Stomach (tissue), 9 donors: ENCODE measurements around the gene OGFR. TPM values are rescaled to one million over a fixed set of nuclear protein-coding genes. Genes with fewer than 3 reads are reported as not detected.

Source experiments
- DNase-seq, 2 donors: peaks; one replicate each; pipeline versions ENCODE4 v3.0.0 to v3.0.0-alpha.2; 2013 to 2019
- H3K27ac ChIP-seq, 5 donors: fragments of 200-600 bp in 4 of 5; sonication (generic) in 4 of 5; one replicate each; pipeline ENCODE4 v1.5.1; 2013 to 2019; ENCODE audit warnings: mild to moderate bottlenecking in 1 of 5, moderate library complexity in 1 of 5
- H3K27me3 ChIP-seq, 3 donors: fragments of 200-600 bp; sonication (generic); one replicate each; pipeline ENCODE4 v1.5.1; 2017 to 2019; ENCODE audit warnings: mixed run types in 1 of 3
- H3K36me3 ChIP-seq, 4 donors: fragments of 200-600 bp; sonication (generic); 1 replicate in 3 of 4; 2 replicates in 1 of 4; pipeline ENCODE4 v1.5.1; 2016 to 2019
- H3K4me1 ChIP-seq, 4 donors: fragments of 200-600 bp; sonication (generic); one replicate each; pipeline ENCODE4 v1.5.1; 2016 to 2019
- H3K4me3 ChIP-seq, 4 donors: fragments of 200-600 bp; sonication (generic) in 3 of 4; one replicate each; pipeline ENCODE4 v1.5.1; 2016 to 2019; ENCODE audit warnings: mild to moderate bottlenecking in 1 of 4
- H3K9me3 ChIP-seq, 4 donors: fragments of 200-600 bp; sonication (generic); one replicate each; pipeline ENCODE4 v1.5.1; 2016 to 2019
- EP300 ChIP-seq: sonication (generic); formaldehyde crosslinking; IDR thresholded peaks from one replicate; pipeline ENCODE4 v1.6.1; 2017; ENCODE audit warnings: antibody characterized with exemption
- POLR2A ChIP-seq, 4 donors: fragments of 450-650 bp; IDR thresholded peaks; one replicate each; pipeline ENCODE4 v1.6.1; 2016; ENCODE audit warnings: antibody characterized with exemption in 4 of 4, control low read depth in 2 of 4, mild to moderate bottlenecking in 1 of 4, moderate library complexity in 1 of 4
- POLR2AphosphoS5 ChIP-seq, 3 donors: sonication (generic); formaldehyde crosslinking; IDR thresholded peaks; one replicate each; pipeline ENCODE4 v1.6.1; 2016; ENCODE audit warnings: antibody characterized with exemption in 3 of 3
- WGBS, 5 donors: extraction: QIAGEN DNeasy Blood & Tissue Kit in 3 of 5; methylation state at CpG; one replicate each; pipeline versions ENCODE4 v1.1.5 to v1.1.7; 2013 to 2018; 5-methylcytosine and 5-hydroxymethylcytosine counted together
- intact Hi-C: fragments of 100-400 bp; cut with DNase I; formaldehyde crosslinking; loops from one replicate; pipeline ENCODE4 v1.15.1; 2023; ENCODE audit warnings: low total_unique reads
- polyA plus RNA-seq, 3 donors: library from polyadenylated mRNA; stranded (reverse); fragments of 200-250 nt; gene quantifications; one replicate each; pipeline ENCODE4 v1.2.3, GENCODE V29; 2013
- total RNA-seq, 5 donors: library from RNA; depleted of rRNA; stranded (reverse); fragments of >200 nt; gene quantifications; one replicate each; pipeline versions ENCODE4 v1.1.0 to v1.2.3, GENCODE V29; 2014 to 2016
- TF ChIP-seq, protein P1 (sequence below), 7 experiments: fragments of 450-650 bp in 4 of 7; fragments of 200-600 bp in 3 of 7; sonication (generic) in 3 of 7; IDR thresholded peaks; one replicate each; pipeline ENCODE4 v1.5.1; 2016 to 2019; ENCODE audit warnings: antibody characterized with exemption in 7 of 7, control low read depth in 2 of 7, mild to moderate bottlenecking in 1 of 7
- donor health status: healthy with polysubstance abuse.
- donor health status: Bipolar disorder and iron deficiency.
- donor health status: healthy.

Gene OGFR
- total and polyA plus RNA-seq, 8 donors: 20.1 to 75.3 (median 42.3) TPM

DNA sequence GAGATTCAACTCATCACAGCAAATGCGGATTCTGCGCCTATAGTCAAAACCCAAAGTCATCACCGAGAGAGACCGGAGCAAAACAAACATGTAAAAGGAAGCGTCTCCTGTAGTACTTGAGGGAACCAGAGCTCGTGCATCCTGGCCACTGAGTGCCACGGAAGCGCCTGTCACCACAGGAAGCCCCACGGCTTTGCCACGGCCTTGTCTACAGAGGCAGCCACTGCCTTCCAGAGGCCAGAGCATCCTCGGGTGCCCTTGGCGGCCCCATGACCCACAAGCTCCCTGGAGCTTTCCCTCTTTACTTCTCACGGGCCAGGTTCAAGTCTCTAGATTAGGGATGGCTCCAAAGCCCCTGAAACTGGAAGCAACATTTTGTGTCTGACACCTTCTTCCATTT, 49.5 kb downstream of the OGFR start:
- intact Hi-C loops: no loop called here
- Histone ChIP-seq H3K9me3 (no peaks in the 10 kb centered on the region), H3K36me3 (peaks cover 9 to 75% (median 56%) of the 10 kb centered on the region in 4 donors), H3K27me3 (no peaks in the 10 kb centered on the region), H3K4me1 (peaks cover 0 to under 1% (median 0%) of the 10 kb centered on the region in 4 donors), H3K4me3 (no peak overlapping the region), H3K27ac (no peak overlapping the region)
- TF ChIP-seq POLR2AphosphoS5 (IDR thresholded peaks at IDR 0.05): no peak
- TF ChIP-seq, protein P1, sequence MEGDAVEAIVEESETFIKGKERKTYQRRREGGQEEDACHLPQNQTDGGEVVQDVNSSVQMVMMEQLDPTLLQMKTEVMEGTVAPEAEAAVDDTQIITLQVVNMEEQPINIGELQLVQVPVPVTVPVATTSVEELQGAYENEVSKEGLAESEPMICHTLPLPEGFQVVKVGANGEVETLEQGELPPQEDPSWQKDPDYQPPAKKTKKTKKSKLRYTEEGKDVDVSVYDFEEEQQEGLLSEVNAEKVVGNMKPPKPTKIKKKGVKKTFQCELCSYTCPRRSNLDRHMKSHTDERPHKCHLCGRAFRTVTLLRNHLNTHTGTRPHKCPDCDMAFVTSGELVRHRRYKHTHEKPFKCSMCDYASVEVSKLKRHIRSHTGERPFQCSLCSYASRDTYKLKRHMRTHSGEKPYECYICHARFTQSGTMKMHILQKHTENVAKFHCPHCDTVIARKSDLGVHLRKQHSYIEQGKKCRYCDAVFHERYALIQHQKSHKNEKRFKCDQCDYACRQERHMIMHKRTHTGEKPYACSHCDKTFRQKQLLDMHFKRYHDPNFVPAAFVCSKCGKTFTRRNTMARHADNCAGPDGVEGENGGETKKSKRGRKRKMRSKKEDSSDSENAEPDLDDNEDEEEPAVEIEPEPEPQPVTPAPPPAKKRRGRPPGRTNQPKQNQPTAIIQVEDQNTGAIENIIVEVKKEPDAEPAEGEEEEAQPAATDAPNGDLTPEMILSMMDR (IDR thresholded peaks at IDR 0.05): no peak
- no peak for TF ChIP-seq EP300
- TF ChIP-seq POLR2A (IDR thresholded peaks at IDR 0.05): no peak
- no peak for DNase-seq
- 94 to 99% (median 96%) methylated on average over 13 of the region's 13 CpGs for WGBS, 5 donors

DNA sequence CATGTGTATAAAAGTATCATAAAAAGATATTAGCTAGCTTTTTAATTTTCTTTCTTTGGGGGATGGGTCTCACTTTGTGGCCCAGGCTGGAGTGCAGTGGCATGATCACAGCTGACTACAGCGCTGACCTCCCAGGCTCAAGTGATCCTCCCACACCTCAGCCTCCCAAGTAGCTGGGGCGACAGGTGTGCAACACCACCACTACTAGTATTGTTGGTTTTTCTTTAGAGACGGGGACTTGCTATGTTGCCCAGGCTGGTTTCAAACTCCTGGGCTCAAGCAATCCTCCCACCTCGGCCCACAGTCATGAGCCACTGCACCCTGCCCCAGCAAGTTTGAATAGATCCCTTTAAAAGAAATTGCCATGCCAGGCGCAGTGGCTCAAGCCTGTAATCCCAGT, 50.5 kb downstream of the OGFR start:
- 82 to 98% (median 96%) methylated on average over 5 of the region's 5 CpGs for WGBS, 5 donors
- Histone ChIP-seq H3K4me3 (no peak overlapping the region), H3K27me3 (no peaks in the 10 kb centered on the region), H3K4me1 (peaks cover under 1 to 9% (median 4%) of the 10 kb centered on the region in 4 donors), H3K9me3 (no peaks in the 10 kb centered on the region), H3K36me3 (peaks cover 9 to 69% (median 56%) of the 10 kb centered on the region in 4 donors), H3K27ac (no peak overlapping the region)
- intact Hi-C loops: no loop called here
- TF ChIP-seq POLR2A (IDR thresholded peaks at IDR 0.05): no peak
- no peak for TF ChIP-seq EP300
- no peak for TF ChIP-seq POLR2AphosphoS5 (IDR thresholded peaks at IDR 0.05)
- TF ChIP-seq, protein P1 (IDR thresholded peaks at IDR 0.05): no peak
- no peak for DNase-seq

DNA sequence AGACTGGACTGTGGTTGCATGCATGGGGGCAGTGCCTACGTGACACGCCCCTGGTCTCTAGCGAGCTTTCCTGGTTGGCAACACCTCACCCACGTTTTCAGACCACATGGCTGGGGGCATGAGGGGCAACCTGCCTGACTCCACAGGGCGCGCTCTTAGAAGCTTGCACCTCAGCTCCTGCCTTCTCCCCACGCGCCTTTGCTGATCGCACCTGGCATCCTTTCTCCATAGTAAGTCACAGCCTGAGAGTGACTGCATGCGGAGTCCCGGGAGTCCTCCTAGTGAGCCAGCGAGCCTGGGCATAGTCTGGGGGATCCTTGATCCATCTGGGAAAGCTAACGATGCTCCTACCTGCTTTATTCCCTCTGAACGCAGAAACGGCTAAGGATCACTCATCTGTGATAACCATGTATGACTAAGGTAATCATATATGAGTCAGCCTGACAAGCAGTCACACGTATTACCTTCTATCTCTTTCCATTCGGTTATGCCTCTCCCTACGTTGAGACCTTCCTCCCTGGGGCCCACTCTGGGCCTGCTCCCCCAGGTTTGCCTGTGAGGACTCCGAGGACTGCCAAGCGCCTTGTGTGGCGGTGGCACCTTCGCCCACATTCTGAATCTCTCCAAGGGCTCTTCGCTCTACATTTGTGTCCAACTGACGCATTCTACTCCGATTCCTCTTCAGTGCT, 52.4 kb downstream of the OGFR start:
- H3K36me3 ChIP-seq: peaks cover 9 to 56% (median 47%) of the 10 kb centered on the region in 4 donors
- peaks cover 0 to 4% (median 0%) of the 10 kb centered on the region in 3 donors for H3K27me3 ChIP-seq
- H3K4me1 ChIP-seq: peaks cover 8 to 18% (median 12%) of the 10 kb centered on the region in 4 donors
- WGBS, 5 donors: 87 to 91% (median 90%) methylated on average over 23 to 25 of the region's 25 CpGs
- H3K9me3 ChIP-seq: no peaks in the 10 kb centered on the region
- intact Hi-C loops: no loop called here
- DNase-seq: no peak
- H3K27ac ChIP-seq: no peak overlapping the region
- TF ChIP-seq POLR2AphosphoS5 (IDR thresholded peaks at IDR 0.05) (no peak), POLR2A (IDR thresholded peaks at IDR 0.05) (no peak), EP300 (no peak)
- TF ChIP-seq, protein P1 (IDR thresholded peaks at IDR 0.05): no peak
- H3K4me3 ChIP-seq: no peak overlapping the region

DNA sequence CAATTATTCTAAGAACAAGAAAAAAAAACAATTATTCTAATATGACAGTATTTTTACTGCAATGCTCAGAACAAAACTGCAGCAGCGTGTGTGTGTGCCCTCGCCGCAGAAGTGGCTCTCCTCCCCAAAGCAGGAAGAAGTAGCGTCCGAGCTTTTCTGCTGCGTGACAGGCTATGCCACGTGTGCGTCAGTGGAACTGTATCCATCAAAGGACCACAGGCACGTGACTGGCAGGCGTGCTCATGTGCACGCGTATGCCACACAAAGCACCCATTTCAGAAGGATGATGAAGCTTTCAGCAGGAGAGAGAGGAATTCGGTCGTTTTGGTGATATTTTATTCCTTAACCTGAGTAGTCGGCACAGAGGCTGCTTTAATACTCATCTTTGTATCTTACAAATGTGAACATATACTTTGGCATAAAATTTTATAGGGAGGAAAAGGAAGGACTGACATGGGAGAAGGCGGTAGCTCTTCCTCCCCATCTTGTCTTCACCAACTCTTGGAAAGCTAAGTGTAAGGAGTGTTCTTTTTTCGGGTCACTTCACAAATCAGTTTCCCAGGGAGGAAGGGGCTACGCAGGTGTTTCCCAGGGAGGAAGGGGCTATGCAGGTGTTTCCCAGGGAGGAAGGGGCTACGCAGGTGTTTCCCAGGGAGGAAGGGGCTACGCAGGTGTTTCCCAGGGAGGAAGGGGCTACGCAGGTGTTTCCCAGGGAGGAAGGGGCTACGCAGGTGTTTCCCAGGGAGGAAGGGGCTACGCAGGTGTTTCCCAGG, 53.6 kb downstream of the OGFR start:
- intact Hi-C loops: no loop called here
- peaks cover 8 to 22% (median 17%) of the 10 kb centered on the region in 4 donors for H3K4me1 ChIP-seq
- TF ChIP-seq EP300 (no peak), POLR2A (IDR thresholded peaks at IDR 0.05) (no peak), POLR2AphosphoS5 (IDR thresholded peaks at IDR 0.05) (no peak)
- TF ChIP-seq, protein P1 (IDR thresholded peaks at IDR 0.05): no peak
- DNase-seq: no peak
- no peak overlapping the region for H3K27ac ChIP-seq
- peaks cover 0 to 4% (median 0%) of the 10 kb centered on the region in 3 donors for H3K27me3 ChIP-seq
- no peaks in the 10 kb centered on the region for H3K9me3 ChIP-seq
- peaks cover 9 to 45% (median 36%) of the 10 kb centered on the region in 4 donors for H3K36me3 ChIP-seq
- WGBS, 5 donors: 90 to 94% (median 92%) methylated on average over 19 to 22 of the region's 23 CpGs
- no peak overlapping the region for H3K4me3 ChIP-seq
